Superior temporal gyrus (tissue), 1 donor: ENCODE data around the gene SRGAP2B.
A peak's percentile ranks its signal among the peaks of the same experiment; 100 is the strongest.
"Not testable (repeated sequence)": the region's sequence is repeated elsewhere in the genome, so short reads cannot be mapped to it uniquely, and the experiment has no call there.

Experiments used
- DNase-seq: peaks from one replicate; pipeline ENCODE4 v3.0.0-alpha.2; 2016; ENCODE audit errors: extremely low spot score

The SRGAP2B gene

DNA sequence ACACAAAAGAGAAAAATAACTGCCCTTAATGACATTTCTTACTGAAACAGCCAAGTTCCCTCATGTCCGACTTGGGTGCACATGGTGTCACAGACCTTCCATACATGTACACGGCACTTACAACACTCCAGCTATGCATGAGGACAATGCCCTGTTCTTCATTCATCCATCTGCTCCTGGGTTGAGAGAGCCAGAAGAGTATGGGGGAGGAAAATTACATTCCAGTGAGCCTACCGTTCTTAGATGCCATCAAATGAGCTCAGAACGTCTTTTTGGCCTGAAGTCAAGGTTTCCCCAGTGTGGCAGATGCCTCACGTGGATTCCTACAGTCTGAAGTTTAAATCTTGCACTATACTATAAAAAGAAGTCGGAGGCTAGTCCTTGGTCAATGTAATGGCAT, 194.3 kb downstream of the SRGAP2B start:
- DNase-seq, result not testable (repeated sequence)

DNA sequence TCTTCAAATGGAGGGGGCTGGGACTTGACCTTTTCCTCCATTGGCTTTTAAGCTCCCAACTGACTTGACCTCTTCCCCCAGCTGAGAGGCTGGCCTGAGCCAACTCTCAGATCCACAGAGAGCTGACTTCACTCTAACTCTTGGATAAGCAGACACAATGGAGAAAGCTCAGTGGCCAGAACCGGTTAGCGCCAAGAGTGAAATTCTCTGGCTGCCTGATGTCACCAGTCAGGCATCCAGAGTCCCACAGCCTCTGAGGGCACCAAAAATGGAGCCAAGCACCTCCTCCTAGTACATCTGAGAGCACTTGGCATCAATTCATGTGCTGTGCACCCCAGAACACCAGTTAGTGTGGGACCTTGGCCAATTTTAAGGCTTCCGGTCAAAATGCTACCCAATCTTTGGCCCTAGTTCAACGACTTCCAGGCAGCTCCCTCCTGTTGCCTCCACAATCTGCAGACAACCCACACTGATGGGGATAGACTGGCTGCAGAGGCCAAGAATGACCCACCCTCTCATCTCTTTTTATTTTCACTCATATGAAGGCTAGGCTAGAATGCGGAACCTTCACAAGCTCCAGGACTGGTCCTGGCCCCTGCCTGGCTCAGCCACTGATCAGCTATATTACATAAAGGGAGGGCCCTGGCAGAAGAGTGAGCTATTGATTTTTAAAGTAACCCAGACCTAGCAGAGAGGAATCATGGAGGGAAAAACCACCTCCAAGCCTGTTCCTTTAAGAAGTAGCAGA, 200.5 kb downstream of the SRGAP2B start:
- not testable (repeated sequence) for DNase-seq

DNA sequence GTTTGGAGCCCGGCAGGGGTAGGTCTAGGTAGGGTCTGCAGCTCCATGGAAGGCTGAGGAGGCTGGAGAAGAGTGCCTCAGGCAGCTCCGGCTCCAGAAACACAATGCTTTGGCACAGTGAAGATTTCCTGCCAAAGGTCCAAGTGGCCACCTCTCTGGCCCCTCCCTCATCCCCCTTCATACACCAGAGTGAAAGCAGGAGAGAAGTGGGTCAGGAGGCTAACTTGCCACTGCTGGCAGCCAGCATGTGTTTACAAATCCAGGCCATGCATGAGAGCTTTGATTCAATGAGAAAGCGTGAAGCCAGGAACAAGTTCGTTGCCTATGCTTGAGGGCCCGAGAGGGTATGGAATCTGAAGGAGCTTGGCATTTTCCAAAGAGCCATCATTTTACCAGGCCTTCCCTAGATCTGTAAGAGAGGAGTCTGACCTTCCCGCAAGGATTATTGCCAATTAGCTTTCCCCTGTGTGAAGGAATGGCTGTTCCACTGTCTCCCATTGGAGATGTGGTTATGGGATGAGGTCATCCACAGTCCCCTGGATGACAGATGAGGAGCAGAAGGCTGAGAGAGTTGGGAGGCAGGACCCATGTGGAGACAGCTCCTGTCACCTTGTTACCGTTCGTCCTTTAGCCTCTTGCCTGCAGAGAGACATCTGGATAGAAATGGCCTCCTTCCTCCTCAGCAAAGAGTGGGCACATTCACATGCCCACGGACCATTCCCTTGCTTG, 201.3 kb downstream of the SRGAP2B start:
- not testable (repeated sequence) for DNase-seq

DNA sequence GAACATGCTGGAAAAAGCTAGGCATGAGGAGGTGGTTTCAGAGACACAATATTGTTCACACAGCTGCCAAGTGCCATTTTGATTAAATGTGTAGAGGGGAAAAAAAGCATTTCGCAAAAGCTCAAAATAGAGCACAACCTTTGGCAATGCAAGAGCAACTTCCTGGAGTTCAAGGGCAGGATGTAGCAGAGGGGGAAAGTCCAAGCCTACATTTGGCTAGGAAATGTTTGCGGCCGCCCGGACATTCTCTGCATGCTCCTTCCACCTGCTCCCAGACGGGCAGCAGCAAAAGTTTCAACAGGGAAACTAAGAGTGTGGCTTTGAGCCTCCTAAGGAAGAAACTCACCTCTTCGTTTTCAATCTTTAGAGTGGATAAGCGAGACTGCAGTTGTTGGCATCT, 202.1 kb downstream of the SRGAP2B start:
- DNase-seq, result not testable (repeated sequence)

DNA sequence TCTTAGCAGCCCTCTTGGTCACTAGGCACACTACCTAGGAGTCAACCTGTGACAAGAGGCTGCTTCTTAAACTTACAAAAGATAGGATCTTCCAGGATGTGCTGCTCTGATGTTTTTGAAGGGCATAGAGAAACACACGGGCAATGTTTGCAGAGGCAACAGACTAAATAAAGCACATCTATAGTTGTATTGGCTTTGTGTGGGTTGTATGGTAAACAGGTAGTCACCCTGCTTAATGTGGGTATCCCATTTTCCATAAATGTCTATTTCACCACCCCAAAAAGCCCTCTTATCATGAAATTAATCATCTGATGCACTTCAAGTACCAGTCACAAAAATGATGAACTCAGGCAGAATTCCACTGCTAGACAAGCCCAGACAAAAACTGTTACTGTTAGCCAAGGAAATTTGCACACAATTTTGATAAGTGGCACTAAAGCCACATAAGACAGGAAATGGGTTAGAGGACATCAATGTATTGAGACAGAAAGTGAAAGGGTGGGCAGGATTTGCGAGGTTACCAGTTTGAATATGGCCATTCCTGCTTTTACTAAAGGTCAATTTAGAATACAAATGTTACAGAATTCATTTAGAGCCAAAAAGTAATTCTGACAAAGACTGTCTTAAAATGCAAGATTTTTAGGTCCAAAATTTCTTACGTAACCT, 205.5 kb downstream of the SRGAP2B start:
- DNase-seq, result not testable (repeated sequence)

DNA sequence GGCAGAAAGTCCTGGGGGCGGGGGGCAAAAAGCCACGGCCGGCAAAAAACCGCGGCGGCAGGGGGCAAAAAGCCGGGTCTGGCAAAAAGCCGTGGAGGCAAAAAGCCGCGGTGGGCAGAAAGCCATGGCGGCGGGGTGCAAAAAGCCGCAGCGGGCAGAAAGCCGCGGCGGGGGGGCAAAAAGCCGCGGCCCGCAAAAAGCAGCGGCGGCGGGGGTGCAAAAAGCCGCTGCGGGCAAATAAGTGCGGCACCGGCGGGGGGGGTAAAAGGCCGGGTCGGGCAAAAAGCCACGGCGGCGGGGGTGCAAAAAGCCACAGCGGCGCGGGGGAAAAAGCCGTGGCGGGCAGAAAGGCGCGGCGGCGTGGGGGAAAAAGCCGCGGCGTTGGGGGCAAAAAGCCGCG, 212.1 kb downstream of the SRGAP2B start:
- peak; percentile 0 for DNase-seq

DNA sequence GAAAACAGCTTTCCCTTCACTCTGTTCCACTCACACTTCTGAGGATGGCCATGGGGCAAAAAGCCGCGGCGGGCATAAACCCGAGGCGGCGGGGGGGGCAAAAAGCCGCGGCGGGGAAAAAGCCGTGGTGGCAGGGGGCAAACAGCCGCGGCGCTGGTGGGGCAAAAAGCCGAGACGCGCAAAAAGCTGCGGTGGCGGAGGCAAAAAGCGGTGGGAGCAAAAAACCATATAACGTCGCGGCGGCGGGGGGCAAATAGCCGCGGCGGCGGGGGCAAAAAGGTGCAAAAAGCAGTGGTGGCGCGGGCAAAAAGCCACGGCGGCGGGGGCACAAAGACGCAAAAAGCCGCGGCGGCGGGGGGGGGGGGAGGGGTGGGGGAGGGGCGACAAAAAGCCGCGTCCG, 212.8 kb downstream of the SRGAP2B start:
- DNase-seq, result not testable (repeated sequence)

DNA sequence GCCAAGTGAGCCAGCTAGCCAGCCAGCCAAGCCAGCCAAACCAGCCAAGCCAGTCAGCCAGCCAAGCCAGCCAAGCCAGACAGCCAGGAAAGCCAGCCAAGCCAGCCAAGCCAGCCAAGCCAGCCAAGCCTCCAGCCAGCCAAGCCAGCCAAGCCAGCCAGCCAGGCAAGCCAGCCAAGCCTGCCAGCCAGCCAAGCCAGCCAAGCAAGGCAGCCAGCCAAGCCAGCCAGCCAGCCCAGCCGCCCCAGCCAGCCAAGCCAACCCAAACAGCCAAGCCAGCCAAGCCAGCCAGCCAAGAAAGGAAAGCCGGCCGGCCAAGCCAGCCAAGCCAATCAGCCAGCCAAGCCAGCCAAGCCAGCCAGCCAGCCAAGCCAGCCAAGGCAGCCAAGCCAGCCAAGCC, 236.5 kb downstream of the SRGAP2B start:
- not testable (repeated sequence) for DNase-seq
